HepG2 (cell line): Measurements from ENCODE around the gene OGG1. TPM values are rescaled to one million over a fixed set of nuclear protein-coding genes. Genes with fewer than 3 reads are reported as not detected.
A peak's percentile ranks its signal among the peaks of the same experiment; 100 is the strongest.

Source experiments
- CBX5 ChIP-seq: sonication (generic); formaldehyde crosslinking; IDR thresholded peaks from 2 replicates; pipeline ENCODE4 v1.4.0; 2020; ENCODE audit warnings: missing genetic modification reagents, borderline replicate concordance
- CEBPG ChIP-seq: IDR thresholded peaks from 2 replicates; pipeline ENCODE4 v1.6.1; 2016
- GTF3A ChIP-seq: sonication (generic); formaldehyde crosslinking; conservative IDR thresholded peaks from 2 replicates; pipeline ENCODE4 v1.4.0; 2020; ENCODE audit warnings: mild to moderate bottlenecking, missing genetic modification reagents
- HOXA5 ChIP-seq: sonication (generic); formaldehyde crosslinking; IDR thresholded peaks from 2 replicates; pipeline ENCODE4 v1.4.0; 2020; ENCODE audit warnings: missing genetic modification reagents
- HOXA7 ChIP-seq: sonication (generic); formaldehyde crosslinking; IDR thresholded peaks from 2 replicates; pipeline ENCODE4 v1.8.1; 2022; ENCODE audit warnings: mild to moderate bottlenecking, missing genetic modification reagents, moderate library complexity
- IRF1 ChIP-seq: sonication (generic); formaldehyde crosslinking; IDR thresholded peaks from 2 replicates; pipeline ENCODE4 v1.4.0; 2020; ENCODE audit warnings: low read depth, mild to moderate bottlenecking, missing genetic modification reagents
- JUND ChIP-seq: sonication (generic); formaldehyde crosslinking; IDR thresholded peaks from 2 replicates; pipeline ENCODE4 v1.8.0; 2022; ENCODE audit warnings: mild to moderate bottlenecking, missing genetic modification reagents
- KAT2B ChIP-seq: fragments of 150-350 bp; IDR thresholded peaks from 2 replicates; pipeline ENCODE4 v1.6.1; 2014; ENCODE audit warnings: low read depth, low read length, borderline replicate concordance
- NKX3-1 ChIP-seq: sonication (generic); formaldehyde crosslinking; IDR thresholded peaks from 2 replicates; pipeline ENCODE4 v1.5.0; 2020; ENCODE audit warnings: missing genetic modification reagents
- PAWR ChIP-seq: sonication (generic); formaldehyde crosslinking; IDR thresholded peaks from 2 replicates; pipeline ENCODE4 v1.4.0; 2020; ENCODE audit warnings: missing genetic modification reagents, mild to moderate bottlenecking, borderline replicate concordance
- SRY ChIP-seq: sonication (generic); formaldehyde crosslinking; IDR thresholded peaks from 2 replicates; pipeline ENCODE4 v1.8.0; 2022; ENCODE audit warnings: mild to moderate bottlenecking, missing genetic modification reagents
- STAG1 ChIP-seq: sonication (generic); formaldehyde crosslinking; IDR thresholded peaks from 2 replicates; pipeline ENCODE4 v1.4.0; 2020; ENCODE audit warnings: missing genetic modification reagents
- THAP8 ChIP-seq: sonication (generic); formaldehyde crosslinking; IDR thresholded peaks from 2 replicates; pipeline ENCODE4 v1.5.1; 2020; ENCODE audit warnings: missing genetic modification reagents, mild to moderate bottlenecking, borderline replicate concordance
- ZBTB46 ChIP-seq: sonication (generic); formaldehyde crosslinking; IDR thresholded peaks from 2 replicates; pipeline ENCODE4 v1.4.0; 2020; ENCODE audit warnings: mild to moderate bottlenecking, missing genetic modification reagents, borderline replicate concordance
- ZNF563 ChIP-seq: sonication (generic); formaldehyde crosslinking; IDR thresholded peaks from 2 replicates; pipeline ENCODE4 v1.8.0; 2022; ENCODE audit warnings: mild to moderate bottlenecking, moderate library complexity, missing genetic modification reagents
- ZNF572 ChIP-seq: sonication (generic); formaldehyde crosslinking; IDR thresholded peaks from 2 replicates; pipeline ENCODE4 v1.5.1; 2020; ENCODE audit warnings: mild to moderate bottlenecking, missing genetic modification reagents
- ZNF788 ChIP-seq: sonication (generic); formaldehyde crosslinking; IDR thresholded peaks from 2 replicates; pipeline ENCODE4 v1.5.0; 2020; ENCODE audit warnings: mild to moderate bottlenecking, missing genetic modification reagents, borderline replicate concordance
- polyA plus RNA-seq, 8 experiments: library from polyadenylated mRNA; depleted of rRNA in 3 of 8; stranded (reverse) in 7 of 8; unstranded in 1 of 8; fragments of >200 nt; fragmentation: Illumina TruSeq in 4 of 8; extraction: Trizol in 4 of 8; gene quantifications; 2 replicates each; pipeline versions ENCODE4 v1.2.1 to v1.2.3, GENCODE V29; 2011 to 2016; ENCODE audit warnings: low read depth in 4 of 8, missing spikeins in 1 of 8, mixed read lengths in 1 of 8; ENCODE audit not compliant: insufficient read depth in 1 of 8
- total RNA-seq, 5 experiments: library from RNA; depleted of rRNA; stranded (reverse); fragments of >200 nt; fragmentation: Illumina TruSeq; extraction: Trizol; gene quantifications; 2 replicates each; pipeline ENCODE4 v1.2.3, GENCODE V29; 2016; ENCODE audit warnings: low read depth in 1 of 5
- TF ChIP-seq, protein P1 (sequence below): sonication (generic); formaldehyde crosslinking; IDR thresholded peaks from 2 replicates; pipeline ENCODE4 v1.9.0; 2021; ENCODE audit warnings: mild to moderate bottlenecking, missing genetic modification reagents
- TF ChIP-seq, protein P2 (sequence below): sonication (generic); formaldehyde crosslinking; IDR thresholded peaks from 2 replicates; pipeline ENCODE4 v1.8.1; 2023; ENCODE audit warnings: missing genetic modification reagents, mild to moderate bottlenecking, borderline replicate concordance
- TF ChIP-seq, protein P3 (sequence below): sonication (generic); formaldehyde crosslinking; IDR thresholded peaks from 2 replicates; pipeline ENCODE4 v1.5.0; 2020; ENCODE audit warnings: missing genetic modification reagents, mild to moderate bottlenecking, borderline replicate concordance

The OGG1 gene
- total and polyA plus RNA-seq, 2 of the 13 experiments (the other 11 are each of a cell fraction or from before 2014, with no cell fraction given): 28.7 to 33.2 TPM

DNA sequence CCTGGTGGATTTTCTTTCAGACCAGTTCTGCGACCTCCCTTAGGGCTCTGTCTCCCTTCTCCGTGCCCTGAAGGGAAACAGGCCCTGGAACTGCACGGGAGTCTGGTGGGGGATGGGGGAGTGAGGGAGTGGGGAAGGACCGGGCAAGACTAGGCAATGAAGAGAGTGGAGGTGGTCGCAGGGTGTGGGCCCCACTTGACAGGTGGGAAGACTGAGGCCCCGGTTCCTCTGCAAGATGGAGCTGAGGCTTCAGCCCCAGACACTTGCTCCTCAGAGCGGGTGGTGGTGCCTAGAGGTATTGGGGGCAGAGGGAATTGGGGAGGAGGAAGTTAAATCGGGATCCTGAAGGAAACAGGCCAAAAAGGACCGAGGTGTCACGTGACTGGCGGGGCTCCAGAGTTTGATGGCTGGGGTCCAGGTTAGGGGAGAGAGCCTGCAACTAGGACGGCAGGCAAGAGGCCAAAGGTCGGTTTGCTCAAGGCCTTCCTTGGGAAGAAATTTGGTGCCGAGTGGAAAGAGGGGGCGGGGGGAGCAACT, 20.6 kb downstream of the OGG1 start (continued):
- TF ChIP-seq CEBPG (0 out of 2 replicates have a peak, but pooled peaks have one; percentile 15), THAP8 (CRISPR knock-in tag) (no peak), ZNF788 (0 out of 2 replicates have a peak, but pooled peaks have one; percentile 8), NKX3-1 (CRISPR knock-in tag) (no peak), KAT2B (no peak), CBX5 (CRISPR knock-in tag) (no peak), PAWR (no peak), ZBTB46 (CRISPR knock-in tag) (no peak), SRY (CRISPR knock-in tag) (no peak), JUND (no peak), IRF1 (CRISPR knock-in tag) (no peak), GTF3A (CRISPR knock-in tag) (peak; percentile 76; the same call in 1 of the 2 replicates), STAG1 (CRISPR knock-in tag) (no peak), ZNF563 (no peak), HOXA5 (CRISPR knock-in tag) (no peak), ZNF572 (CRISPR knock-in tag) (no peak), HOXA7 (CRISPR knock-in tag) (no peak)
- TF ChIP-seq, protein P1, sequence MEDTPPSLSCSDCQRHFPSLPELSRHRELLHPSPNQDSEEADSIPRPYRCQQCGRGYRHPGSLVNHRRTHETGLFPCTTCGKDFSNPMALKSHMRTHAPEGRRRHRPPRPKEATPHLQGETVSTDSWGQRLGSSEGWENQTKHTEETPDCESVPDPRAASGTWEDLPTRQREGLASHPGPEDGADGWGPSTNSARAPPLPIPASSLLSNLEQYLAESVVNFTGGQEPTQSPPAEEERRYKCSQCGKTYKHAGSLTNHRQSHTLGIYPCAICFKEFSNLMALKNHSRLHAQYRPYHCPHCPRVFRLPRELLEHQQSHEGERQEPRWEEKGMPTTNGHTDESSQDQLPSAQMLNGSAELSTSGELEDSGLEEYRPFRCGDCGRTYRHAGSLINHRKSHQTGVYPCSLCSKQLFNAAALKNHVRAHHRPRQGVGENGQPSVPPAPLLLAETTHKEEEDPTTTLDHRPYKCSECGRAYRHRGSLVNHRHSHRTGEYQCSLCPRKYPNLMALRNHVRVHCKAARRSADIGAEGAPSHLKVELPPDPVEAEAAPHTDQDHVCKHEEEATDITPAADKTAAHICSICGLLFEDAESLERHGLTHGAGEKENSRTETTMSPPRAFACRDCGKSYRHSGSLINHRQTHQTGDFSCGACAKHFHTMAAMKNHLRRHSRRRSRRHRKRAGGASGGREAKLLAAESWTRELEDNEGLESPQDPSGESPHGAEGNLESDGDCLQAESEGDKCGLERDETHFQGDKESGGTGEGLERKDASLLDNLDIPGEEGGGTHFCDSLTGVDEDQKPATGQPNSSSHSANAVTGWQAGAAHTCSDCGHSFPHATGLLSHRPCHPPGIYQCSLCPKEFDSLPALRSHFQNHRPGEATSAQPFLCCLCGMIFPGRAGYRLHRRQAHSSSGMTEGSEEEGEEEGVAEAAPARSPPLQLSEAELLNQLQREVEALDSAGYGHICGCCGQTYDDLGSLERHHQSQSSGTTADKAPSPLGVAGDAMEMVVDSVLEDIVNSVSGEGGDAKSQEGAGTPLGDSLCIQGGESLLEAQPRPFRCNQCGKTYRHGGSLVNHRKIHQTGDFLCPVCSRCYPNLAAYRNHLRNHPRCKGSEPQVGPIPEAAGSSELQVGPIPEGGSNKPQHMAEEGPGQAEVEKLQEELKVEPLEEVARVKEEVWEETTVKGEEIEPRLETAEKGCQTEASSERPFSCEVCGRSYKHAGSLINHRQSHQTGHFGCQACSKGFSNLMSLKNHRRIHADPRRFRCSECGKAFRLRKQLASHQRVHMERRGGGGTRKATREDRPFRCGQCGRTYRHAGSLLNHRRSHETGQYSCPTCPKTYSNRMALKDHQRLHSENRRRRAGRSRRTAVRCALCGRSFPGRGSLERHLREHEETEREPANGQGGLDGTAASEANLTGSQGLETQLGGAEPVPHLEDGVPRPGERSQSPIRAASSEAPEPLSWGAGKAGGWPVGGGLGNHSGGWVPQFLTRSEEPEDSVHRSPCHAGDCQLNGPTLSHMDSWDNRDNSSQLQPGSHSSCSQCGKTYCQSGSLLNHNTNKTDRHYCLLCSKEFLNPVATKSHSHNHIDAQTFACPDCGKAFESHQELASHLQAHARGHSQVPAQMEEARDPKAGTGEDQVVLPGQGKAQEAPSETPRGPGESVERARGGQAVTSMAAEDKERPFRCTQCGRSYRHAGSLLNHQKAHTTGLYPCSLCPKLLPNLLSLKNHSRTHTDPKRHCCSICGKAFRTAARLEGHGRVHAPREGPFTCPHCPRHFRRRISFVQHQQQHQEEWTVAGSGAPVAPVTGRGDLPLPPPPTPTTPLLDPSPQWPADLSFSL (CRISPR knock-in tag): no peak
- TF ChIP-seq, protein P2, sequence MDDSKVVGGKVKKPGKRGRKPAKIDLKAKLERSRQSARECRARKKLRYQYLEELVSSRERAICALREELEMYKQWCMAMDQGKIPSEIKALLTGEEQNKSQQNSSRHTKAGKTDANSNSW (CRISPR knock-in tag): no peak
- TF ChIP-seq, protein P3, sequence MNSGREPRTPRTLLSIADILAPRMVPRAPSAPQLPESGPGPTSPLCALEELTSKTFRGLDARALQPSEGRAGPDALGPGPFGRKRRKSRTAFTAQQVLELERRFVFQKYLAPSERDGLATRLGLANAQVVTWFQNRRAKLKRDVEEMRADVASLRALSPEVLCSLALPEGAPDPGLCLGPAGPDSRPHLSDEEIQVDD (CRISPR knock-in tag): no peak
